Testis (tissue), 3 donors: ENCODE measurements around the gene CSTB. TPM values are rescaled to one million over a fixed set of nuclear protein-coding genes. Genes with fewer than 3 reads are reported as not detected.

ENCODE experiments used
- DNase-seq: peaks from one replicate; pipeline ENCODE4 v3.0.0-alpha.2; 2019
- H3K27ac ChIP-seq, 2 donors: fragments of 200-600 bp; sonication (generic); one replicate each; pipeline ENCODE4 v1.5.1; 2019
- H3K27me3 ChIP-seq: fragments of 200-600 bp; sonication (generic); one replicate; pipeline ENCODE4 v1.5.1; 2019
- H3K36me3 ChIP-seq: fragments of 200-600 bp; sonication (generic); one replicate; pipeline ENCODE4 v1.5.1; 2017; ENCODE audit warnings: low read depth; ENCODE audit errors: missing control alignments
- H3K4me1 ChIP-seq: fragments of 200-600 bp; sonication (generic); one replicate; pipeline ENCODE4 v1.5.1; 2019
- H3K4me3 ChIP-seq, 2 donors: fragments of 200-600 bp; sonication (generic); one replicate each; pipeline ENCODE4 v1.5.1; 2017 to 2019
- H3K9me3 ChIP-seq: fragments of 200-600 bp; sonication (generic); one replicate; pipeline ENCODE4 v1.5.1; 2017
- POLR2A ChIP-seq: fragments of 450-650 bp; IDR thresholded peaks from one replicate; pipeline ENCODE4 v1.6.1; 2017; ENCODE audit warnings: antibody characterized with exemption, mild to moderate bottlenecking, moderate library complexity
- WGBS, 2 donors: methylation state at CpG; one replicate each; pipeline ENCODE4 v1.1.5; 2018; 5-methylcytosine and 5-hydroxymethylcytosine counted together
- intact Hi-C: fragments of 100-400 bp; cut with DNase I; formaldehyde crosslinking; loops from one replicate; pipeline ENCODE4 v1.15.1; 2023; ENCODE audit warnings: low total_unique reads
- polyA plus RNA-seq: library from polyadenylated mRNA; stranded (reverse); fragments of 350-450 nt; fragmentation: Illumina TruSeq; extraction: RNeasy Lipid Tissue Mini Kit (QIAGEN cat#74804); gene quantifications from one replicate; pipeline ENCODE4 v1.2.3, GENCODE V29; 2014; ENCODE audit warnings: low read depth, low replicate concordance; ENCODE audit not compliant: insufficient read depth
- total RNA-seq, 2 donors: library from RNA; depleted of rRNA; stranded (reverse); fragments of >200 nt; gene quantifications; one replicate each; pipeline ENCODE4 v1.2.3, GENCODE V29; 2016
- TF ChIP-seq, protein P1 (sequence below), 3 experiments: fragments of 450-650 bp in 2 of 3; fragments of 200-600 bp in 1 of 3; sonication (generic) in 1 of 3; IDR thresholded peaks; one replicate each; pipeline ENCODE4 v1.5.1; 2016 to 2019; ENCODE audit warnings: antibody characterized with exemption in 3 of 3, mild to moderate bottlenecking in 2 of 3, moderate library complexity in 1 of 3

The CSTB gene
- total and polyA plus RNA-seq, 3 donors from 2014 or later = 23.9 to 49.5 (median 31.0) TPM

DNA sequence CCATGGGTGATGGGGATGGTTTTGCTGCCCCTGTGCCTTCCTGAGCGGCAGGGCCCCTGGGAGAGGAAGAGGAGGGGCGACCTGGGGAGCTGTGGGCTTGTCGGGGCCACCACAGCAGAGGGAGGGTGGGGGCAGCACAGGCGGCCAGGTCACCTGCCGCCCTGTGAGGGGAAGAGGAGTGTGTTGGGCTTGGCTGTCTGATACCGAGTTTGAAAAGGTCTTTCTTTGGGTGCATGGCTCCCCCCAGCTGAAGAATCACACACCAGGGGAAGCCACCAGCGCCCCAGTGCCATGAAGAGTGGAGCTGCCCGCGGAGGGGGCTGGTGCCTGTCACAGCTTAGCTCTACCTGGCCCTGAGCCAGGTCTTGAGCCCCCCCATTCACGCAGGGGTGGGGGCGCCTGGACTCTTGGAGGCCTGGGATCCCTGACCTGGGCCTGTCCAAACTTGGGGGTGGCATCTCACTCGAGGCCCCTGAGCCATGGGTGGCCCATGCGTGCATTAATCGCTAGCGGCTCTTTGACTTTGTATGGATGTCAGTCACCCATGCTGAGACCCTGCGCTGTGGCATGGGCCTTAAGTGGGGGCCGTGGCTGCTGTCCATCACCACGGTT, 26.4 kb downstream of the CSTB start:
- Histone ChIP-seq H3K27me3 (no peaks in the 10 kb centered on the region), H3K36me3 (no peaks in the 10 kb centered on the region), H3K27ac (no peak overlapping the region), H3K4me3 (no peak overlapping the region), H3K4me1 (peaks cover 5% of the 10 kb centered on the region), H3K9me3 (no peaks in the 10 kb centered on the region)
- DNase-seq = no peak
- 85 to 92% methylated on average over 10 to 18 of the region's 18 CpGs for WGBS, 2 donors
- intact Hi-C loops = no loop called here
- TF ChIP-seq, protein P1, sequence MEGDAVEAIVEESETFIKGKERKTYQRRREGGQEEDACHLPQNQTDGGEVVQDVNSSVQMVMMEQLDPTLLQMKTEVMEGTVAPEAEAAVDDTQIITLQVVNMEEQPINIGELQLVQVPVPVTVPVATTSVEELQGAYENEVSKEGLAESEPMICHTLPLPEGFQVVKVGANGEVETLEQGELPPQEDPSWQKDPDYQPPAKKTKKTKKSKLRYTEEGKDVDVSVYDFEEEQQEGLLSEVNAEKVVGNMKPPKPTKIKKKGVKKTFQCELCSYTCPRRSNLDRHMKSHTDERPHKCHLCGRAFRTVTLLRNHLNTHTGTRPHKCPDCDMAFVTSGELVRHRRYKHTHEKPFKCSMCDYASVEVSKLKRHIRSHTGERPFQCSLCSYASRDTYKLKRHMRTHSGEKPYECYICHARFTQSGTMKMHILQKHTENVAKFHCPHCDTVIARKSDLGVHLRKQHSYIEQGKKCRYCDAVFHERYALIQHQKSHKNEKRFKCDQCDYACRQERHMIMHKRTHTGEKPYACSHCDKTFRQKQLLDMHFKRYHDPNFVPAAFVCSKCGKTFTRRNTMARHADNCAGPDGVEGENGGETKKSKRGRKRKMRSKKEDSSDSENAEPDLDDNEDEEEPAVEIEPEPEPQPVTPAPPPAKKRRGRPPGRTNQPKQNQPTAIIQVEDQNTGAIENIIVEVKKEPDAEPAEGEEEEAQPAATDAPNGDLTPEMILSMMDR (IDR thresholded peaks at IDR 0.05) = no peak
- no peak for TF ChIP-seq POLR2A

DNA sequence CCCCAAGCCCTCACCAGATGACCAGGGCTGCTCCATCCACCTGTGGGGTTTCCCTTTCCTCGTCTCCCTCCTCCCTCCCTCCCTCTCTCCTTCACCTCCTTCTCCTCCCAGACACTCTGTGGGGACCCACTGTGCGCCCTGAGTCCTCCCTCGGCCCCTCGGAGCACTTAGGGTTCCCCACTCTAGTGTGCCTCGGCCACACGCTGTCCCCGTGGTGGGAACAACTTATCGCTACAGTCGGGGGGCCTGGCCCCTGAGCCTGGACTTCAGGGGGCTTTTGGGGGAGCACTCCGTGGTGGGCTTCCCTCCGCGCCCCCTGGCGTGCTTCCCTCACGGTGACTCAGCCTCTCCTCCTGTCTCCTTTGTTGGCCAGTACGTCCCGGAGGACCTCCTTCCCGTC, 27.5 kb downstream of the CSTB start:
- no peaks in the 10 kb centered on the region for H3K4me1 ChIP-seq
- no peak overlapping the region for H3K4me3 ChIP-seq
- H3K27me3 ChIP-seq = no peaks in the 10 kb centered on the region
- H3K27ac ChIP-seq = no peak overlapping the region
- WGBS, 2 donors = 94% methylated on average over 17 of the region's 17 CpGs
- TF ChIP-seq POLR2A = no peak
- TF ChIP-seq, protein P1 (IDR thresholded peaks at IDR 0.05) = no peak
- no peaks in the 10 kb centered on the region for H3K9me3 ChIP-seq
- intact Hi-C loops = no loop called here
- no peaks in the 10 kb centered on the region for H3K36me3 ChIP-seq
- DNase-seq = no peak

DNA sequence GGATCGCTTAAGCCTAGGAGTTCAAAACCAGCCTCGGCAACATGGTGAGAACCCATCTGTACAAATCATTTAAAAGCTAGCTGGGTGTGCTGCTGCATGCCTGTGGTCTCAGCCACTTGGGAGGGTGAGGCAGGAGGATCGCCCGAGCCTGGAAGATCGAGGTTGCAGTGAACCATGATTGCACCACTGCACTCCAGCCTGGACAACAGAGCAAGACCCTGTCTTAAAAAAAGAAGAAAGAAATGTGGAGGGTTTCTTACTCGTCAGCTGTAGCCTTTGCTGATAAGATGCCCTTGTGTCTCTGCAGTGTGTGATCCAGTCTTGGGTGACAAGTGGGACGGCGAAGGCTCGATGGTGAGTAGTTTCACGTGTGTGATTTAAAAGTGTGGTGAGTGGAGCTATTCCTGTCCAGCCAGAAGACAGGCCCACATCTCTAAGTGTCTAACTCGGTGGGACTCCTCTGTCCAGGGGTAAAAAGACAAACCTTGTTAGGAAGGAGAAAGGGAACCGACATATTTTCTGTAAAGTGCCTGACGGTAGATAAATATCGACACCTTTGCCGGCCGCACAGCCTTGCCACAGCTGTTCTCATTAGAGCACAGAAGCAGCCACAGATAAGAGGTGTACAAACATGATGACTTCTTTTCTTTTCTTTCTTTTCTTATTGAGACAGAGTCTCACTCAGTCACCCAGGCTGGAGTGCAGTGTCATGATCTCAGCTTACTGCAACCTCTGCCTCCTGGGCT, 30.2 kb downstream of the CSTB start:
- no peaks in the 10 kb centered on the region for H3K4me1 ChIP-seq
- DNase-seq = no peak
- no peaks in the 10 kb centered on the region for H3K27me3 ChIP-seq
- H3K36me3 ChIP-seq = no peaks in the 10 kb centered on the region
- no peak overlapping the region for H3K27ac ChIP-seq
- intact Hi-C loops = no loop called here
- H3K4me3 ChIP-seq = no peak overlapping the region
- no peaks in the 10 kb centered on the region for H3K9me3 ChIP-seq
- TF ChIP-seq POLR2A = no peak
- TF ChIP-seq, protein P1 (IDR thresholded peaks at IDR 0.05) = no peak
- WGBS, 2 donors = 79 to 91% methylated on average over 16 of the region's 16 CpGs

DNA sequence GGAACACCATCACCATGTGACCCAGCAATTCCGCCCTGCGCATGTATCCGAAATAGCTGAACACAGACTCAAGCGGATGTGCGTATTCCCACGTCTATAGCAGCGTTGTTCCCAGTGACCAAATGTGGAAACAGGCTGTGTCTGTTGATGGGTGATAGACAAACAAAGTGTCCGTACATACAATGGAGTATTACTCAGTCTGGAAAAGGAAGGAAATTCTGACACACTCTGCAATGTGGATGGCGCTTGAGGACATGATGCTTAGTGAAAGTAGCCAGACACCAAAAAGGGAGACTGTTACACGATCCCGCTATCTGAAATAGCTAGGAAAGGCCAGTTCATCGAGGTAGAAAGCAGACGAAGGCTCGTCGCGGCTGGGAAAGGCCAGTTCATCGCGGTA, 31.4 kb downstream of the CSTB start:
- no peaks in the 10 kb centered on the region for H3K36me3 ChIP-seq

More for the DNA sequence above, 31.4 kb downstream of the CSTB start:
- no peak overlapping the region for H3K4me3 ChIP-seq
- DNase-seq = no peak
- no peak overlapping the region for H3K27ac ChIP-seq
- intact Hi-C loops = no loop called here
- peaks cover 10% of the 10 kb centered on the region for H3K4me1 ChIP-seq
- 92 to 95% methylated on average over 18 of the region's 18 CpGs for WGBS, 2 donors
- TF ChIP-seq, protein P1 (IDR thresholded peaks at IDR 0.05) = no peak
- TF ChIP-seq POLR2A = no peak
- H3K27me3 ChIP-seq = no peaks in the 10 kb centered on the region
- H3K9me3 ChIP-seq = no peaks in the 10 kb centered on the region
